Vagina (tissue), 2 donors: ENCODE data around the gene ANKRD44. TPM values are rescaled to one million over a fixed set of nuclear protein-coding genes. Genes with fewer than 3 reads are reported as not detected.

Experiments
- DNase-seq, 2 donors: peaks; one replicate each; pipeline ENCODE4 v3.0.0-alpha.2; 2017; ENCODE audit errors: extremely low spot score in 2 of 2
- H3K27ac ChIP-seq: fragments of 200-600 bp; sonication (generic); one replicate; pipeline ENCODE4 v1.5.1; 2019
- H3K27me3 ChIP-seq: fragments of 200-600 bp; sonication (generic); one replicate; pipeline ENCODE4 v1.5.1; 2019
- H3K36me3 ChIP-seq, 2 donors: fragments of 200-600 bp; sonication (generic); one replicate each; pipeline ENCODE4 v1.5.1; 2017 to 2019
- H3K4me1 ChIP-seq: fragments of 200-600 bp; sonication (generic); one replicate; pipeline ENCODE4 v1.5.1; 2019
- H3K4me3 ChIP-seq, 2 donors: fragments of 200-600 bp; sonication (generic); 1 replicate in 1 of 2; 2 replicates in 1 of 2; pipeline ENCODE4 v1.5.1; 2016 to 2019
- H3K9me3 ChIP-seq: fragments of 200-600 bp; sonication (generic); one replicate; pipeline ENCODE4 v1.5.1; 2019
- POLR2A ChIP-seq, 2 donors: fragments of 450-650 bp; IDR thresholded peaks; one replicate each; pipeline ENCODE4 v1.6.1; 2017; ENCODE audit warnings: antibody characterized with exemption in 2 of 2, mild to moderate bottlenecking in 2 of 2, moderate library complexity in 2 of 2
- POLR2AphosphoS5 ChIP-seq, 2 donors: sonication (generic); formaldehyde crosslinking; IDR thresholded peaks; one replicate each; pipeline ENCODE4 v1.9.0; 2017; ENCODE audit warnings: antibody characterized with exemption in 2 of 2, mild to moderate bottlenecking in 2 of 2, low read depth in 1 of 2; ENCODE audit not compliant: insufficient read depth in 1 of 2
- intact Hi-C: fragments of 100-400 bp; cut with DNase I; formaldehyde crosslinking; loops from one replicate; pipeline ENCODE4 v1.15.1; 2023
- total RNA-seq: library from RNA; depleted of rRNA; stranded (reverse); fragments of >200 nt; gene quantifications from one replicate; pipeline ENCODE4 v1.2.3, GENCODE V29; 2016
- TF ChIP-seq, protein P1 (sequence below), 3 experiments: fragments of 450-650 bp in 2 of 3; fragments of 200-600 bp in 1 of 3; sonication (generic) in 1 of 3; IDR thresholded peaks; one replicate each; pipeline ENCODE4 v1.5.1; 2017 to 2019; ENCODE audit warnings: antibody characterized with exemption in 3 of 3, mild to moderate bottlenecking in 2 of 3, moderate library complexity in 2 of 3

ANKRD44 gene
- total RNA-seq, 1 donor from 2014 or later = 46.4 TPM

DNA sequence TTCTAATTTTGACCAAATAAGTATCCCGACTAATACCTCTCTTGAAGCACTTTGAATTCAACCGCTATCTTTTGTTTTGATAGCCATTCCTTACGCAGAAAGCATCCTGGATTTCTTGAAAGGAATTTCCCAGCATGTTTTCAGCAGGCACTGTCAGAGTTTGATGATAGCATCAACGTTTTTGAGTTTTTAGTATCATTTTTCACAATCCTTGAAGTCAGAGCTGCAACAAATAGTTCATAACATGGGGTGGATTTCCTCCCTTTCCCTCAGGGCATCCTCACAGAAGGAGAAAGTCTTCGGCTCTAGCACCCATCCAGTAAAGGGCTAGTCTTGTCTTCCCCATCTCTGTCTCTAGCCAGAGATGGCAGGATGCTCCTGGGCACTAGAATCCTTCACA is 46.2 kb downstream of the ANKRD44 start:
- Histone ChIP-seq H3K4me1 (peaks cover 70% of the 10 kb centered on the region), H3K27me3 (no peaks in the 10 kb centered on the region), H3K4me3 (no peak overlapping the region), H3K36me3 (no peaks in the 10 kb centered on the region), H3K27ac (peak overlapping the region; percentile 42), H3K9me3 (no peaks in the 10 kb centered on the region)
- TF ChIP-seq POLR2A (IDR thresholded peaks at IDR 0.05) (no peak), POLR2AphosphoS5 (IDR thresholded peaks at IDR 0.05; ENCODE audit: insufficient read depth in 1 of 2, low read depth in 1 of 2) (no peak)
- TF ChIP-seq, protein P1, sequence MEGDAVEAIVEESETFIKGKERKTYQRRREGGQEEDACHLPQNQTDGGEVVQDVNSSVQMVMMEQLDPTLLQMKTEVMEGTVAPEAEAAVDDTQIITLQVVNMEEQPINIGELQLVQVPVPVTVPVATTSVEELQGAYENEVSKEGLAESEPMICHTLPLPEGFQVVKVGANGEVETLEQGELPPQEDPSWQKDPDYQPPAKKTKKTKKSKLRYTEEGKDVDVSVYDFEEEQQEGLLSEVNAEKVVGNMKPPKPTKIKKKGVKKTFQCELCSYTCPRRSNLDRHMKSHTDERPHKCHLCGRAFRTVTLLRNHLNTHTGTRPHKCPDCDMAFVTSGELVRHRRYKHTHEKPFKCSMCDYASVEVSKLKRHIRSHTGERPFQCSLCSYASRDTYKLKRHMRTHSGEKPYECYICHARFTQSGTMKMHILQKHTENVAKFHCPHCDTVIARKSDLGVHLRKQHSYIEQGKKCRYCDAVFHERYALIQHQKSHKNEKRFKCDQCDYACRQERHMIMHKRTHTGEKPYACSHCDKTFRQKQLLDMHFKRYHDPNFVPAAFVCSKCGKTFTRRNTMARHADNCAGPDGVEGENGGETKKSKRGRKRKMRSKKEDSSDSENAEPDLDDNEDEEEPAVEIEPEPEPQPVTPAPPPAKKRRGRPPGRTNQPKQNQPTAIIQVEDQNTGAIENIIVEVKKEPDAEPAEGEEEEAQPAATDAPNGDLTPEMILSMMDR (IDR thresholded peaks at IDR 0.05) = no peak
- DNase-seq = no peak
- intact Hi-C loops = no loop called here

DNA sequence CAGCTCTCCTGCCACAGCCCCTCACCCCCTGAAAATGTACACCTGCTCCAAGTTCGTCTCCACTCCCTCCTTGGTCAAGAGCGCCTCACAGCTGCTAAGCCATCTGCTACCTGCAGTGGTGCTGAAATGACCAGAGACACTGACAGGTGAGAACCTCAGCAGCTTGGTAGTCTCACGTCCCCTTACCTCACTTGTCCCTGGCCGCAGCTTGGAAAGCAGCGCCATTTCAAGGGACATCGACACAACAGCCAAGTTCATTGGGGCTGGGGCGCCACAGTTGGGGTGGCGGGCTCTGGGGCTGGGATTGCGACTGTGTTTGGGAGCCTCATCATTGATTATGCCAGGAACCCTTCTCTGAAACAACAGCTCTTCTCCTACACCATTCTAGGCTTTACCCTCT is 47.5 kb downstream of the ANKRD44 start:
- peaks cover 67% of the 10 kb centered on the region for H3K4me1 ChIP-seq
- intact Hi-C loops = no loop called here
- TF ChIP-seq, protein P1 (IDR thresholded peaks at IDR 0.05) = no peak
- TF ChIP-seq POLR2A (IDR thresholded peaks at IDR 0.05) = no peak
- TF ChIP-seq POLR2AphosphoS5 (IDR thresholded peaks at IDR 0.05; ENCODE audit: insufficient read depth in 1 of 2, low read depth in 1 of 2) = no peak

DNA sequence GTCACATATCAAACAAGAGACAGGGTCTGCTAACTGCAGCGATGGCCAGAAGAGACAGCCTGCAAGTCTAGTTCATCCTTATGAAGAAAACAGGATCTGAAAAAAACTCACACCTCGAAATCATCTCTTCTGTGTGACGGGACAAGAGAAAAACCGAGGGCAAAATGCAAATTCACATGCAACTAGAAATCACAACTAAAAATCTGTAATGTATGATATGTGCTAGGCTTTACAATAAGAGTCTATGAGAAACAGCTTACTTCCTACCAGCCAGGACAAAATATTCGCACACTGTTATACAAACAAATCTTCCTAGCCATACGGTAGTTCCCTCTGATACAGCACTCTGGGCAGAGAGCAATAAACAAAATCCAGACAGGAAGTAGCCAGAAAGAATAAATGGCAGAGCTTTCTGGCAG is 48.8 kb downstream of the ANKRD44 start:
- Histone ChIP-seq H3K36me3 (no peaks in the 10 kb centered on the region), H3K27ac (peak overlapping the region; percentile 42), H3K4me1 (peaks cover 55% of the 10 kb centered on the region), H3K9me3 (no peaks in the 10 kb centered on the region), H3K4me3 (no peak overlapping the region), H3K27me3 (no peaks in the 10 kb centered on the region)
- intact Hi-C loops = no loop called here
- DNase-seq = no peak
- TF ChIP-seq POLR2A (IDR thresholded peaks at IDR 0.05) = no peak
- TF ChIP-seq, protein P1 (IDR thresholded peaks at IDR 0.05) = no peak
- TF ChIP-seq POLR2AphosphoS5 (IDR thresholded peaks at IDR 0.05; ENCODE audit: insufficient read depth in 1 of 2, low read depth in 1 of 2) = no peak

More for the DNA sequence above, 47.5 kb downstream of the ANKRD44 start:
- Histone ChIP-seq H3K9me3 (no peaks in the 10 kb centered on the region), H3K36me3 (no peaks in the 10 kb centered on the region), H3K27me3 (no peaks in the 10 kb centered on the region), H3K4me3 (no peak overlapping the region), H3K27ac (peak overlapping the region; percentile 42)
- no peak for DNase-seq

DNA sequence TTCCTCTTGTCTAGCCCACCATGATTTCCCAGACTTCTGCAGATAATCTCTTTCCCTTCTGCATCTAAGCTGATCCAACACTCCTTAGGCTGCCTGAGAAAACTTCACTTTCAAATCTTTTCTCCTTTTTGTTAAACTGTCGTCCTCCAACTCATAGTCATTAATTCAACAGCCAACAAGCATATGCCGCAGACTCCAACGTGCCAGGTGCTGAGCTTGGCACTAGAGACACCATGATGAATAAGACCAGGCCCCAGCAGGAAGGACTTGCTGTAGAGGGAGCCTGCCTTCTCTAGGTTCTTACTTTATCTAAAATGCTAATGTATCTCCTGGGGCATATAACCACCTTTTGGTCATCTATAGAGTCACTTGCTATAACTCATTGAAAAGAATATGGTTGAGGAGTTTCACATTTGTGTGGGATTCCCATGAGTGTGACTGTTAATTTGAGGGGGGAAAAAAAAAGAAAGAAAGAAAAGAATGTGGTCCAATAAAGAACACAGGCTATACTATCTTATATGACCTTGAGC is 51.0 kb downstream of the ANKRD44 start:
- peak overlapping the region; percentile 23 for H3K27ac ChIP-seq
- intact Hi-C loops = no loop called here

DNA sequence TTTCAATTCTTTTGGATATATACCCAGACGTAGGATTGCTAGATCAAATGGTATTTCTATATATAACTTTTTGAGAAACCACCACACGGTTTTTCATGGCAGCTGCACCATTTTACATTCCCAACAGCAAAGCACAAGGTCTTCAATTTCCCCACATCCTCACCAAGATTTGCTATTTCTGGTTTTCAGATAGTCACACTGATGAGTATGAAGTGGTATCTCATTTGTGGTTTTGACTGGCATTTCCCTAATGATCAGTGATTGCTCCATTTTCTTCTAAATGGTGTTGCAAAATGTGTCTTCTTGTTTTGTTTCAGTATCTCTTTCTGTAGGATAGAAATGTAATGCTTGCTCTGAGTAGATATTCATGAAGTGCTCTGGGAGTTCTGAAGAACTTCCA is 52.0 kb downstream of the ANKRD44 start:
- TF ChIP-seq, protein P1 (IDR thresholded peaks at IDR 0.05) = no peak
- TF ChIP-seq POLR2A (IDR thresholded peaks at IDR 0.05) = no peak
- TF ChIP-seq POLR2AphosphoS5 (IDR thresholded peaks at IDR 0.05; ENCODE audit: insufficient read depth in 1 of 2, low read depth in 1 of 2) = no peak
- H3K36me3 ChIP-seq = no peaks in the 10 kb centered on the region
- no peaks in the 10 kb centered on the region for H3K9me3 ChIP-seq
- no peak overlapping the region for H3K27ac ChIP-seq
- no peak for DNase-seq
- H3K4me1 ChIP-seq = peaks cover 56% of the 10 kb centered on the region
- H3K27me3 ChIP-seq = no peaks in the 10 kb centered on the region
- intact Hi-C loops = no loop called here
- H3K4me3 ChIP-seq = no peak overlapping the region

More for the DNA sequence above, 51.0 kb downstream of the ANKRD44 start:
- peaks cover 53% of the 10 kb centered on the region for H3K4me1 ChIP-seq
- no peak overlapping the region for H3K4me3 ChIP-seq
- no peak for DNase-seq
- no peaks in the 10 kb centered on the region for H3K9me3 ChIP-seq
- no peaks in the 10 kb centered on the region for H3K36me3 ChIP-seq
- H3K27me3 ChIP-seq = no peaks in the 10 kb centered on the region
- no peak for TF ChIP-seq POLR2AphosphoS5 (IDR thresholded peaks at IDR 0.05; ENCODE audit: insufficient read depth in 1 of 2, low read depth in 1 of 2)
- TF ChIP-seq, protein P1 (IDR thresholded peaks at IDR 0.05) = no peak
- TF ChIP-seq POLR2A (IDR thresholded peaks at IDR 0.05) = no peak
